ENCODE results near the gene PIGH. TPM values are rescaled to one million over a fixed set of nuclear protein-coding genes. Genes with fewer than 3 reads are reported as not detected.

Gene PIGH
- total RNA-seq, 1 donor: 16.8 TPM

- no peak for TF ChIP-seq CTCF (IDR thresholded peaks at IDR 0.05; ENCODE audit: insufficient read depth, low read length)
Observed at GRCh38 chr14:67570453-67570852, 29.6 kb downstream of the PIGH start.

GRCh38 chr14:67569651-67570290 is 30.3 kb downstream of the PIGH start:
- DNase-seq (ENCODE audit: low read depth): no peak
- no peak overlapping the region for H3K4me3 ChIP-seq (ENCODE audit: low read depth, low read length)
- TF ChIP-seq CTCF (IDR thresholded peaks at IDR 0.05; ENCODE audit: insufficient read depth, low read length): no peak

More at GRCh38 chr14:67570453-67570852, 29.6 kb downstream of the PIGH start:
- no peak overlapping the region for H3K4me3 ChIP-seq (ENCODE audit: low read depth, low read length)
- no peak for DNase-seq (ENCODE audit: low read depth)

GRCh38 chr14:67569011-67569650 is 30.9 kb downstream of the PIGH start:
- no peak for DNase-seq (ENCODE audit: low read depth)
- H3K4me3 ChIP-seq (ENCODE audit: low read depth, low read length): no peak overlapping the region
- TF ChIP-seq CTCF (IDR thresholded peaks at IDR 0.05; ENCODE audit: insufficient read depth, low read length): no peak

GRCh38 chr14:67567654-67568053 is 32.4 kb downstream of the PIGH start:
- no peak for DNase-seq (ENCODE audit: low read depth)
- TF ChIP-seq CTCF (IDR thresholded peaks at IDR 0.05; ENCODE audit: insufficient read depth, low read length): no peak
- H3K4me3 ChIP-seq (ENCODE audit: low read depth, low read length): no peak overlapping the region

GRCh38 chr14:67566908-67567307 is 33.2 kb downstream of the PIGH start:
- DNase-seq (ENCODE audit: low read depth): peak; percentile 31
- H3K4me3 ChIP-seq (ENCODE audit: low read depth, low read length): no peak overlapping the region
- no peak for TF ChIP-seq CTCF (IDR thresholded peaks at IDR 0.05; ENCODE audit: insufficient read depth, low read length)

GRCh38 chr14:67564236-67564635 is 35.8 kb downstream of the PIGH start:
- H3K4me3 ChIP-seq (ENCODE audit: low read depth, low read length): no peak overlapping the region
- no peak for TF ChIP-seq CTCF (IDR thresholded peaks at IDR 0.05; ENCODE audit: insufficient read depth, low read length)
- no peak for DNase-seq (ENCODE audit: low read depth)
